Astrocyte of the spinal cord (primary cell): ENCODE results near the gene CSTB.

ENCODE experiments used
- DNase-seq: peaks from one replicate; pipeline ENCODE4 v3.0.0; 2011; ENCODE audit warnings: low read depth, low spot score
- H3K4me3 ChIP-seq: 2 replicates; pipeline ENCODE4 v1.5.1; 2011; ENCODE audit warnings: low read depth, mild to moderate bottlenecking, low read length, moderate library complexity
- in situ Hi-C: cut with HindIII; loops from 2 replicates; pipeline ENCODE4 v1.10.0; 2017; ENCODE audit warnings: low sequenced_read_pairs
- TF ChIP-seq, protein P1 (sequence below): IDR thresholded peaks from 2 replicates; pipeline ENCODE4 v1.5.1; 2012; ENCODE audit warnings: low read depth, mild to moderate bottlenecking, low read length, inconsistent platforms

Gene CSTB

GRCh38 chr21:43777953-43778352 lies 1.8 kb upstream of the CSTB start:
- TF ChIP-seq, protein P1, sequence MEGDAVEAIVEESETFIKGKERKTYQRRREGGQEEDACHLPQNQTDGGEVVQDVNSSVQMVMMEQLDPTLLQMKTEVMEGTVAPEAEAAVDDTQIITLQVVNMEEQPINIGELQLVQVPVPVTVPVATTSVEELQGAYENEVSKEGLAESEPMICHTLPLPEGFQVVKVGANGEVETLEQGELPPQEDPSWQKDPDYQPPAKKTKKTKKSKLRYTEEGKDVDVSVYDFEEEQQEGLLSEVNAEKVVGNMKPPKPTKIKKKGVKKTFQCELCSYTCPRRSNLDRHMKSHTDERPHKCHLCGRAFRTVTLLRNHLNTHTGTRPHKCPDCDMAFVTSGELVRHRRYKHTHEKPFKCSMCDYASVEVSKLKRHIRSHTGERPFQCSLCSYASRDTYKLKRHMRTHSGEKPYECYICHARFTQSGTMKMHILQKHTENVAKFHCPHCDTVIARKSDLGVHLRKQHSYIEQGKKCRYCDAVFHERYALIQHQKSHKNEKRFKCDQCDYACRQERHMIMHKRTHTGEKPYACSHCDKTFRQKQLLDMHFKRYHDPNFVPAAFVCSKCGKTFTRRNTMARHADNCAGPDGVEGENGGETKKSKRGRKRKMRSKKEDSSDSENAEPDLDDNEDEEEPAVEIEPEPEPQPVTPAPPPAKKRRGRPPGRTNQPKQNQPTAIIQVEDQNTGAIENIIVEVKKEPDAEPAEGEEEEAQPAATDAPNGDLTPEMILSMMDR, result no peak
- DNase-seq, result no peak
- in situ Hi-C loops, result no loop called here
- no peak overlapping the region for H3K4me3 ChIP-seq

DNA sequence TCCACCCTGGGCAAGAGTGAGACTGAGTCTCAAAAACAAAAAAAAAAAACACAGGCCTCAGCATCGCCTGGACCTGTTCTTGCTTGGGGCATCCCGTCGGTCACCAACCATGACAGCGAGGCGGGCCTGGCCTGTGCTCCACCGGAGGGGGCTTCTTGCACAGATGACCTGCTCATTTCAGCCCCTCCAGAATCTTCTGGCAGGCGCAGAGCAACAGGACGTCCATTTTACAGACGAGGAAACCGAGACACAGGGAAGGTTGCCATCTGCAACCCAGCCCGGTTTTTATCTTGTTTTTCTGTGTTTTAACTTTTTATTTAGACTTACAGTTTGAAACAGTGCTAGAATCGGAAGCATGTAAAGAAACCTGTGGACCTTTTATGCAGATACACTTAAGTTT lies 918 bp downstream of the CSTB start:
- no peak for DNase-seq
- TF ChIP-seq, protein P1, result no peak

DNA sequence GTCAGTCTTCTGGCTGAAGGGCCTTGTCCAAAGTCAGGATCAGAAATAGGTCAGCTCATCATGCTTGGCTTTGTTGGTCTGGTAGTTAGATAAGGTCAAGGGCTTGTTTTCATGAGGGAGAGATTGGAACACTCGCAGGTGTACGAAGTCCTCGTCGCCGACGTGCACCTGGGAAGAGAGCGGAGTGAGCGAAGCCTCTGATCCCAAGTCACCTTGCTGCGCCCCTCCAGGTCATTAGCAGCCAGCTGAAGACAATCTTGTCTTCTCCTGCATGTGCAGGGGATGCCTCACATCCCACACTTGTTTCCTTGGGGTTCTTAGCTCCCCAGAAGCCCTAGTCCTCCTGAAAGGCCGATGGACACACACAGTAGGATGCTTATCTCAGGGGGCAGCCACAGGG lies 1.9 kb downstream of the CSTB start:
- TF ChIP-seq, protein P1, result no peak
- DNase-seq, result no peak
- in situ Hi-C loops, result no loop called here
- no peak overlapping the region for H3K4me3 ChIP-seq

More for the DNA sequence above, 918 bp downstream of the CSTB start:
- H3K4me3 ChIP-seq, result peak overlapping the region; percentile 71
- in situ Hi-C loops, result no loop called here

DNA sequence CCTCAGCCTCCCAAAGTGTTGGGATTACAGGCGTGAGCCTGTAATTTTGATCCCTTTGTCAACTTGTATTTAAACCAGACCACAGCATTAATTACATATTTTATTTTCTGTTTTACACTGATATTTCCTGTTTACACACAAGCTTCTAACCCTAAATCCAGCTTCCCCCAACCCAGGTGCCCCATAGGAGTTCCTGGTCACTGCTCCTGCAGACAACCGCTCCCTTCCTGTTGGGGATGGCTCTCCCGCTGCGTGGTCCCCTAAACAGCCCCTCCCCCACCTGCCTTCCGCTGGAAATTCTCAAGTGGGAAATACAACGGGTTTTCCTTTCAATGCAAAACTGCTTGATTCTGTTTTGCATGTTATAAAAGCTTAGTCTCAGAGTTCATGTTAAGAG lies 3.7 kb downstream of the CSTB start:
- DNase-seq, result no peak
- H3K4me3 ChIP-seq, result no peak overlapping the region
- in situ Hi-C loops, result no loop called here
- TF ChIP-seq, protein P1, result no peak

DNA sequence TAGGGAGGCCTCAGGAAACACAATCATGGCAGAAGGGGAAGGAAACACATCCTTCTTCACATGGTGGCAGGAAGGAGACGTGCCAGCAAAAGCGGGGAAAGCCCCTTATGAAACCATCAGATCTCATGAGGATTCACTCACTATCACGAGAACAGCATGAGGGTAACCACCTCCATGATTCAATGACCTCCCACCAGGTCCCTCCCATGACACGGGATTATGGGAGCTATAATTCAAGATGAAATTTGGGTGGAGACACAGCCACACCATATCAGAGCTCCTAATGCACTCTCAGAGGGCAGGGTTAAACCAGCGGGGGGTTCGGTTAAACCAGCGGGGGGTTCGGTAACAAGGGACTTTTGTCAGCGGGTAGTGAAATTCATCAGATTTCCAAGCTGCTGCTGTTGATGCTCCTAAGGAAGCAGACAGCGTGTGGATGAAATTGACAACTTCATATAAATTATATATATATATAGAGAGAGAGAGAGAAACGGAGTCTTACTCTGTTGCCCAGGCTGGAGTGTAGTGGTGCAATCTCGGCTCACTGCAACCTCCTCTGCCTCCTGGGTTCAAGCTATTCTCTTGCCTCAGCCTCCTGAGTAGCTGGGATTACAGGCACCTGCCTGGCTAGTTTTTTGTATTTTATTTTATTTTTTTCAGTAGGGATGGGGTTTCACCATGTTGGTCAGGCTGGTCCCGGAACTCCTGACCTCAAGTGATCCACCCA lies 4.2 kb downstream of the CSTB start:
- H3K4me3 ChIP-seq, result no peak overlapping the region
- DNase-seq, result no peak
- in situ Hi-C loops, result no loop called here
- TF ChIP-seq, protein P1, result no peak

GRCh38 chr21:43771199-43771675 lies 4.9 kb downstream of the CSTB start:
- no peak overlapping the region for H3K4me3 ChIP-seq
- DNase-seq, result no peak
- TF ChIP-seq, protein P1, result no peak
- in situ Hi-C loops, result no loop called here
